ENCODE measurements around the gene FOXD1. TPM values are rescaled to one million over a fixed set of nuclear protein-coding genes. Genes with fewer than 3 reads are reported as not detected.

Gene FOXD1
- total RNA-seq, 1 donor from 2014 or later, result 30.0 TPM

GRCh38 chr5:73438645-73439470, 9.7 kb downstream of the FOXD1 start:
- H3K4me3 ChIP-seq (ENCODE audit: low read depth, low read length), result no peak overlapping the region
- TF ChIP-seq CTCF (conservative IDR thresholded peaks at IDR 0.05; ENCODE audit: low read depth, low read length), result no peak
- no peak for DNase-seq (ENCODE audit: low read depth)

- DNase-seq (ENCODE audit: low read depth), result no peak
- peak overlapping the region; percentile 49 for H3K4me3 ChIP-seq (ENCODE audit: low read depth, low read length)
- no peak for TF ChIP-seq CTCF (conservative IDR thresholded peaks at IDR 0.05; ENCODE audit: low read depth, low read length)
Observed at GRCh38 chr5:73437777-73438644, 10.6 kb downstream of the FOXD1 start.

GRCh38 chr5:73437101-73437776, 11.3 kb downstream of the FOXD1 start:
- H3K4me3 ChIP-seq (ENCODE audit: low read depth, low read length), result peak overlapping the region; percentile 49
- no peak for DNase-seq (ENCODE audit: low read depth)
- TF ChIP-seq CTCF (conservative IDR thresholded peaks at IDR 0.05; ENCODE audit: low read depth, low read length), result peak; percentile 70

GRCh38 chr5:73436535-73437100, 12.0 kb downstream of the FOXD1 start:
- H3K4me3 ChIP-seq (ENCODE audit: low read depth, low read length), result peak overlapping the region; percentile 49
- DNase-seq (ENCODE audit: low read depth), result no peak
- no peak for TF ChIP-seq CTCF (conservative IDR thresholded peaks at IDR 0.05; ENCODE audit: low read depth, low read length)

- H3K4me3 ChIP-seq (ENCODE audit: low read depth, low read length), result peak overlapping the region; percentile 49
- DNase-seq (ENCODE audit: low read depth), result no peak
- no peak for TF ChIP-seq CTCF (conservative IDR thresholded peaks at IDR 0.05; ENCODE audit: low read depth, low read length)
Observed at GRCh38 chr5:73435759-73436534, 12.6 kb downstream of the FOXD1 start.

GRCh38 chr5:73434907-73435306, 13.7 kb downstream of the FOXD1 start:
- no peak for TF ChIP-seq CTCF (conservative IDR thresholded peaks at IDR 0.05; ENCODE audit: low read depth, low read length)
- H3K4me3 ChIP-seq (ENCODE audit: low read depth, low read length), result no peak overlapping the region
- DNase-seq (ENCODE audit: low read depth), result no peak
